Posterior cingulate gyrus (tissue), 11 donors: ENCODE measurements around the gene POU2AF1.
A peak's percentile ranks its signal among the peaks of the same experiment; 100 is the strongest.

Experiments
- DNase-seq, 10 donors: peaks; one replicate each; pipeline versions ENCODE4 v3.0.0 to v3.0.0-alpha.2; 2020 to 2021; ENCODE audit warnings: mixed read lengths in 3 of 10
- intact Hi-C: fragments of 100-400 bp; cut with DNase I; formaldehyde crosslinking; loops from one replicate; pipeline ENCODE4 v1.15.1; 2023

The POU2AF1 gene

DNA sequence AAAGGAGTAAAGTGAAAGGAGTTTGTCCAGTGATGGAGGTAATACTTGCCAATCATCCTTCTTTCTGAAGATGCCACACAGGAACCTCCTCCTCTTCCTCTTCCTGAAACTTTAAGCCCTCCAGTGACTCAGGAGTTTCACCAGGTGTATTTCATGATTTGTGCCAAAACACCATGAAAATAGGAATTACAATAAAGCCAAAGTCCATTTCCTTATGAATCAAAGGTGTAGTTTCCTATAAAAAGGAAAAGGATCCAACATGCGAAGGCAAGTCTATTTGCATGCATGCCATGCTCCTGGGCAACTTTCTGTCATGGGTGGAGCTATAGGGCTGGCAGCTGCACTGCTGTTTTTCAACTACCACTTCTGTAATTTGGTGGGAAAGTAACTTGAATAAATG is 9.8 kb upstream of the POU2AF1 start:
- intact Hi-C loops, result no loop called here
- no peak for DNase-seq

DNA sequence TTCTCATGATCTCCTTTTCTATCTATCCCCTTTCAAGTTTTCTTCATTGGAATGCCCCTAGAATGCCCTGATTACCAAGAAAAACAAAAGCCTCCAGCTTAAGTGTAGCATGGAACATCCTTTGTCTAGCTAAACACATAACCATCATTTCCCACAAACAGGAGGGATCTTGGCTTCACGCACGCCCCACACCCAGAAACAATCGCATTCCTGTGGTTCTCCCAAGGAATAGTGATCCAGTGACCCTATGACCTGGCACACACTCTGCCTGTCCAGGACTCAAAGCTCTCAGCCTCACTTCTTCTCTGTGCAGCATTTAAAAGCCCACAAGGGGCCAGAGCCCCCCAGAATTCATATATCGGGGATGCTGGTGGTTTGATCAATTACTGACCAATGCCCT is 9.3 kb upstream of the POU2AF1 start:
- DNase-seq, result no peak
- intact Hi-C loops, result no loop called here

GRCh38 chr11:111387363-111387762 is 8.3 kb upstream of the POU2AF1 start:
- intact Hi-C loops, result no loop called here
- peak in 5 of 10 donors; percentile 12 to 84 (median 31) for DNase-seq

DNA sequence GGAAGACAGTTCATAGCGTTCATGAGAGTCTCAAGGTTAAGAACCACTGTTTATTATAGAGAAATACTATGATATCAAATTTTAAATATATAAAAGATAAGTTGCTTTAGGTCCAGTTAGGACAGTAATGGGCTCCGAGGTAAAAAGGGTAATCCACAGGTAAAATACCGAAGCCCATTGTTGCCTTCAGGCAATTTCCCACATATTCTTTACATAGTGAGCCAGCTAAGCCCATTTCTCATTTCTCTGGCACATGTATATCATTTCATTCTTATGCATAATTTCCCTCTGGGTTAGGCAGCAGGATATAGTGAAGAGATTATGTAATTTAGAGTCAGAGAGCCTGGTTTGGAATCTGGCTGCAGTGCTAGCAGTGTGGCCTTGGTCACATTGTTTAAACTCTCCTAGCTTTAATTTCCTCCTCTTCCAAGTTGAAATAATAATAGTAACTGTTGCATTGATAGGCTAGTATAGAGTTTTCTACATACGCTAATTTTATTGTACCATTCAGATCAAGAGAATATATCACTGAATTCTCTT is 7.6 kb upstream of the POU2AF1 start:
- intact Hi-C loops, result no loop called here
- DNase-seq, result no peak

- intact Hi-C loops, result no loop called here
These were observed 5.4 kb upstream of the POU2AF1 start for GRCh38 chr11:111384494-111384893.

DNA sequence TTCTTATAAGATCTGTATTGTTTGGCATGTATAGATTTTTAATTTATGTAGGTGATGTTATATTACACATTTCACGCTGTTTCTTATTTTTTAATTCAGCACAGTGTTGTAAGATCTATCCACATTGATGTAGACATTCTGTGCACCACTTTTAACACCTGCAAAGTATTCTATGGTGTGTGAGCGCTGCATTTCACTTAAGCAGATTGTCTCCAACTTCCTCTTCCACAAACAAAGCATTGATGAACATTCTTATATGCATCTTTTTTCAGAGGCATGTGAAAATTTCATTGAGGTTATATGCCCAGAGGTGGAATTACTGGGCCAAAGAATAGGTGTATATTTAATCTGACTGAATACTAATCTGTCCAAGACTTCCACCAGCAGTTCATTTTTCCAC is 3.4 kb upstream of the POU2AF1 start:
- no peak for DNase-seq
- intact Hi-C loops, result no loop called here

More at GRCh38 chr11:111384494-111384893, 5.4 kb upstream of the POU2AF1 start:
- no peak for DNase-seq

GRCh38 chr11:111379602-111380136 is 594 bp upstream of the POU2AF1 start:
- intact Hi-C loops, result no loop called here
- DNase-seq, result no peak

GRCh38 chr11:111378185-111378860 is 752 bp downstream of the POU2AF1 start:
- intact Hi-C loops, result no loop called here
- DNase-seq, result no peak

DNA sequence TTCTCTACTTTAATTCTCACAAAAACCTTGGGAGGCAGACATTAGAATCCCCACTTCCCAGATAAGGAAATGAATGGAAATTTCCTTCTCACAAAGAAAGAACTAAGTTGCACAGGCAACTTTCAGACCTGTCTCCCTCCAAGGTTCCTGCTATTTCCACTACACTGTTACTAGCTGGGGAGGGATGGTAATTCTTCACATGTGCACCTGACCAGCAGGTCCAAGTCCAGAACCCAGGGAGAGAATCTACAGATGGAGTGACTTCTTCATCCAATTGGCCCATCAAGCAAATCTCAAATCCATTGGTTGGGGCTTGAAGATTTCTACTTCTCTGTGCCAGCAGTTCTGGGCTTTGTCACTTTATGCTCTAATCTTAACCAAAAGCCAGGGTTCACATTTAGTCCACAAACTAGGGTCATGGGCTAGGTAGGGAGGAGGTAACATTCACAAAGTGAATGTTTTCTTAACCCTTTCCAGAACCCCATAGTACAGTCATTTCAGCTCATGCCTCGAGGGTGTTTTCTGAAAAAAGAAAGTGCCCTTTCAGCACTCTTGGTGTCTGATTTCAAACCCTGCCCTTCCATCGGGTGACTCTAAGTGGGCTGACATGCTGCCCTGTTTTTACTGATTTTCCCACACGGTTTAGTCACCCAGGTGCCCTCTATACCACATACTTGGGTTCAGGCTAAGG is 2.7 kb downstream of the POU2AF1 start:
- intact Hi-C loops, result no loop called here

GRCh38 chr11:111373590-111373989 is 5.5 kb downstream of the POU2AF1 start:
- DNase-seq, result no peak
- intact Hi-C loops, result no loop called here

More for the DNA sequence above, 2.7 kb downstream of the POU2AF1 start:
- no peak for DNase-seq

DNA sequence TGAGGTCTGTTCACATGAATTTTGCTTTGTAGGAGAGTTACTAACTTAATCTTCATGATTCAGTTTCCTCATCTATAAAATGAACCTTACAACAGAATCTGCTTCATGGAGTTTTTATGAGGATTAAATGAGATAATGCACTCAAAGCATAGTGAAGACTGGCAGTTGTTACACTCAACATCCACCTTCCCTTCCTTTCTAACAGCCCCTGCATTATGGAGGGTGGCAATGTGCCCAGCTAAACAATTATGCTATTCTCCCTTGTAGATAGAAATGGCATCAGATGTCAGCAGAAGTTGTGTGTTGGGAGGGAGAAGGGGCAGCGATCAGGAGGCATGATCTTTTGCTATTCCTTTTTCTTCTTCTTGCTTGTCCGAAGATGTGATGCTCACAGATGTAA is 6.5 kb downstream of the POU2AF1 start:
- peak in 1 of 10 donors; percentile 33 for DNase-seq
- intact Hi-C loops, result no loop called here

- intact Hi-C loops, result no loop called here
- DNase-seq, result no peak
These were observed 8.0 kb downstream of the POU2AF1 start for GRCh38 chr11:111370902-111371578.

DNA sequence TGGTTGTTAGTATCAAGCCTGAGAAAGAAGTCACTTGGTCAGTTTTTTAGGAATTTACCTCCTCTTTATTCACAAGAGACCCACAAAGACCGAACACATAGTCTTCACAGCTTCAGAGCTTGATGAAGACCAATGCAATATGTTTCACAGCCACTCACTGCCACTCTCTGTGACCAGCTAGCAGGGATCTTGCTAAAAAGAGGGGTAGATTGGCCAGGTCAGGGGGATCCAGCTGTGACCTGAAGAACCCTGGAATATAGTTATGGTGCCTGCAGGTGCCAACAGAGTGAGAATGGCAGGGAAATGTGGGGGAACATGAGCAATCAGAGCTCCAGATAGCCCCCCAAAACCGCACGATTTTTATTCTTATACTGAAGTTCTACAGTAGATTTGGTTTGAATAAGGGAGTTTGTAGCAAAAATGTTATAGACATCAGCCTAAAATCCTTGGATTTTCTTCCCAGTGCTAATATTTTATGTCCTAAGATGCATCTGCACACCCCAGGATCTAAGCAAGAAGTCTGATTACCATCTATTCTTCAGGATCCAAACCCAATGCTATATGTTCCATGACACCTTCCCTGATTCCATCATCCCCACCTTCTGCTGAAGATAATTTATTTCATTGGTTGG is 8.7 kb downstream of the POU2AF1 start:
- intact Hi-C loops, result no loop called here
- DNase-seq, result no peak

DNA sequence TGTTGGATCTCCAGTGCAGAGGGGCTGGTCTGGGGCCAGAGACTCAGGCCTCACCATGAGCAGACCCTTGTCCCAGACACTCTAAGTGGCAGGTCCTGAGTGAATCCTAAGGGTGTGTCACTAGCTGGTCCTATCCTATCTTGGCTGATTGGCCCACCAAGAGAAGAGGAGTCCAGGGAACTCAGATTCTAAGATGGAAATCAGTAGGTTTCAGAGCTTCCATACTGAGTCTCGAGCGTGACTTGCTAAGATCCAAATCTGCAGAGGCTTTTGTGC is 10.9 kb downstream of the POU2AF1 start:
- intact Hi-C loops, result no loop called here
- no peak for DNase-seq

GRCh38 chr11:111367411-111368284 is 11.4 kb downstream of the POU2AF1 start:
- no peak for DNase-seq
- intact Hi-C loops, result no loop called here

DNA sequence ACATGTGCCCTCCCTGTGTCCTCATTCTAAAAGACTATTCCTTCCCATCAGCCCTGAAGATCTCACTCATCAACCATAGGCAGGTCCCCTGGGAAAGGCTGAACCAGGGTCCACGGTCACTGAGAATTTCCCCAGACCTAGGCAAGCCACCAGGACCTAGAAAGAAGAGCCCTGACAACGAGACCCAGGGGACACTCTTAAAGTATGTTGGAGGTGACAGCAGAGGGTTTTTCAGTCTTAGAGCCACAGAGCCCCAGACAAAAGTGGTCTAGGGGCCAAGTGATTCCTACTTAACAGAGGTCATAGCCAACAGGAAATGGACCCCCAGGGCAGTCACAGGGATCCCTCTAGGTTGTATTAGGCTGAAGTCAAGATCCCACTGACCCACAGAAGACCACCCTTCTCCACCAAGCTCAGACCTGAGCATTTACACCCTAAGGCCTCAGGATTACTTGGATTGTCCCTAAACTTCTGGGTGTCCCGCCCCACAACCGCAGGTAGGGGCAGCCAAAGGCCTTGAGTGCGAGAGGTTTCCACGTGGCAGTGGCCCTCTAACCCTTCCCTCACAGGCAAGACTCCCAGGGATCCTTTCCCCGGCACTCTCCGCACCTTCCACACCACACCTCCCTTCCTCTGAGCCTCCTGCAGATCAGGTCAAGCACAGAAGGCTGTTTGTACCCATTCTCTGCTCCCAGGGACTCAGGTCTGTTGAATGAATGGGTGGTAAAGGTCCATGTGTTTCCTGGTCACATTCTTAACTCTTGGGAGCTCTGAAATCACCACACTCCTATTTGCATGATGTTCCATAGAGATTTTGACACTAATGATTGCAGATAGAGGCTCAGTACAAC is 12.3 kb downstream of the POU2AF1 start:
- intact Hi-C loops, result no loop called here
- no peak for DNase-seq

DNA sequence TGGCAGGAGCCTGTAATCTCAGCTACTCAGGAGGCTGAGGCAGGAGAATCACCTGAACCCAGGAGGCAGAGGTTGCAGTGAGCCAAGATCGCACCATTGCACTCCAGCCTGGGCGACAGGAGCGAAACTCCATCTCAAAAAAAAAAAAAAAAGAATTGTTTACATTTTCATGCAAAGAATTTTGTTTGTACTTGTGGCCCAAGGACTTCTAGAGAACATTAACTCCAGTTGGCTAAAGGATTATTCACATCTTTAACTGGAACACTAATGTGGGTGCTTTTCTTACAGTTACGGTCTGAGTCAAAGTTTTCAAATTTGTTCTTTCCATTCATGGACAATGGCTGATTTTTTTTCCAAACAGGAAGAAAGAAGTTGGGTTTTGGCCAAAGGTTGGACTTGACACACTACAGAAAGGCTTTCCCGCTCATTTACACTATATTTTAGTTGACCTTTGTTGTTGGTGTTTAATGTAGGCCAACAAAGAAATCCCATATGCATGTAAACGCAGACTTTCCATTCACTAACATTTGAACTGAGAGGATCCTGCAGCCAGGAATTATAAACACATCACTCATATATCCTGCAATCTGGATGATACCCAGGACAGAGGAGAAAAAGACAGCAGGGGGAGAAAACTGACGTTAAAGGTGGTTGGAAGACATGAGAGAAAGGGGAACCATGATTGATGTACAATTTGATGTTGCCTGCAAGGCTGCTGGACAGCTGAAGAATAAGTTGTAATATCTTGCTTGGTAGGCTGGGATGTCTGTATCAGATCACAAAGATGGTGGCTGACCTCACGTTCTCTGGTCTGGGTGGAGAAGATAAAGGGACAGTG is 13.1 kb downstream of the POU2AF1 start:
- intact Hi-C loops, result no loop called here
- no peak for DNase-seq

- DNase-seq, result no peak
- intact Hi-C loops, result no loop called here
These were observed 14.6 kb downstream of the POU2AF1 start for GRCh38 chr11:111364503-111364902.
